Activated CD8-positive, alpha-beta memory T cell treated with anti-CD3 and anti-CD28 coated beads for 24 hours (primary cell): ENCODE data around the gene CTNNBL1.
"Not testable (repeated sequence)": the region's sequence is repeated elsewhere in the genome, so short reads cannot be mapped to it uniquely, and the experiment has no call there.

ENCODE experiments used
- DNase-seq: peaks from one replicate; pipeline ENCODE4 v3.0.0-alpha.2; 2020

CTNNBL1 gene

DNA sequence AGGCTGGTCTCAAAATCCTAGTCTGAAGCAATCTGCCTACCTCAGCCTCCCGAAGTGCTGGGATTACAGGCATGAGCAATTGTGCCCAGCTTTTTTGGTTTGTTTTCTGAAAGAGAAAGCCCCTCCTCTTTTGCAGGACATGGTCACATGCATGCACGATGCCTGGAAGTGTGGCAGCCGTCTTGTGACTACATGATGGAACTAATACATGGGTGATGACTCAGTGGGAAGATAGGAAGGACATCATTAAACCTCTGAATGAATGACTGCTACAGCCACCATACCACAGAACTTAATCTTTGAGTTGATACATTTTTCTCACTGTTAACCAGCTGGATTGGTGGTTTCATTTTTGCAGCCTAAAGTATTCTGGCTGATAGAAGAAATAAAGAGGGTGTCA lies 13.4 kb upstream of the CTNNBL1 start:
- DNase-seq, result no peak

DNA sequence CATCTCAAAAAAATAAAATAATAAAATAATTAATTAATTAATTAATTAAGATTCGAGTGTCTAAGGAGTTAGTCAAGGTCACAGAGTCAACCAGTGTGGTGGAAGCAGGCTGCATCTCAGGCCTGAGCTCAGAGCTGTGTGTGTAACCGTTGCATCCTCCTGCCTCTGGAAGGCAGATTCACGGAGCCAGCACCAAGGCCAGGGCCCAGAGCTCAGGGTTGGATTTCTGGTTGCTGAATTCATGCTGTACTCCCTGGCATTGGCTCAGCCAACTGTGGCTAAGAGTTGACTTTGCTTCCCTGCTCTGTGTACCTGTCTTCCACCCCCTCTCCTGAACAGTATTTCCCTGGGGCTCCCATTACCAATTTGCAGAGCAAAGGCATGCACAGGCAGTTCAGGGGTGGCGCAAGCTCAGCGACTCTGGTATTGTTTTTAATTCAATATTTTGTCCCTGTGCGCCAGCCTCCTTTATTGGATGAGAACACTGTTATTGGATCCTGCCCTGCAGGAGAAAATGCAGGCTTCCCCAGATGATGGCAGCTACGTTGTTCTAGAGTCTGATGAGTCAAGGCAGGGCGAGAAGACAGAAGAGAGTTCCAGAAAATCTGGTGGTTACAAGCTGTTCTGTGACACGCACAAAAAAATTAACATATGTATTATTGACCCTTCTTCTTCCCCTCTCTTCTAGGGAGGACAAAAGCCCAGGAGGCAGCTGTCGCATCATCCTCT lies 12.3 kb upstream of the CTNNBL1 start:
- DNase-seq, result no peak

GRCh38 chr20:37683146-37683545 lies 10.7 kb upstream of the CTNNBL1 start:
- DNase-seq, result not testable (repeated sequence)

- no peak for DNase-seq
These were observed 6.9 kb upstream of the CTNNBL1 start for GRCh38 chr20:37686762-37687477.

- no peak for DNase-seq
These were observed 6.4 kb upstream of the CTNNBL1 start for GRCh38 chr20:37687478-37687805.

- no peak for DNase-seq
These were observed 5.7 kb upstream of the CTNNBL1 start for GRCh38 chr20:37688093-37688492.

- DNase-seq, result no peak
These were observed 3.0 kb upstream of the CTNNBL1 start for GRCh38 chr20:37690626-37691369.

- no peak for DNase-seq
These were observed 1.2 kb upstream of the CTNNBL1 start for GRCh38 chr20:37692459-37693166.

DNA sequence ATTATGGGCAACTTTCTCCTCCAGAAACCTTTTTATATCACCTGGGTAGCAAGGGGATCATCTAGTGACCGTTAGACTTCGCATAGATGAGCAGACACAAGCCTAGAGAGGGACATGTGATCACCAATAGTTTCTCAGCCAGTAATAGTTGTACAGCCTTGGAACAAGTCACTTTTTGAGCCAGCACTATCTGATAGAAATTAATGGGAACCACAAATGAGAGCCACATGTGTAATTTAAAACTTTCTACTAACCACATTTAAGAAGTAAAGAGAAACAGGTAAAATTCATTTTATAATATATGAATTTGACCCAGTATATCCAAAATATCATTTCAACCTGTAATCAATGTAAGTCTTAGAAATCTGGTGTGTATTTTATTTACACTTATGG lies 592 bp upstream of the CTNNBL1 start:
- no peak for DNase-seq

DNA sequence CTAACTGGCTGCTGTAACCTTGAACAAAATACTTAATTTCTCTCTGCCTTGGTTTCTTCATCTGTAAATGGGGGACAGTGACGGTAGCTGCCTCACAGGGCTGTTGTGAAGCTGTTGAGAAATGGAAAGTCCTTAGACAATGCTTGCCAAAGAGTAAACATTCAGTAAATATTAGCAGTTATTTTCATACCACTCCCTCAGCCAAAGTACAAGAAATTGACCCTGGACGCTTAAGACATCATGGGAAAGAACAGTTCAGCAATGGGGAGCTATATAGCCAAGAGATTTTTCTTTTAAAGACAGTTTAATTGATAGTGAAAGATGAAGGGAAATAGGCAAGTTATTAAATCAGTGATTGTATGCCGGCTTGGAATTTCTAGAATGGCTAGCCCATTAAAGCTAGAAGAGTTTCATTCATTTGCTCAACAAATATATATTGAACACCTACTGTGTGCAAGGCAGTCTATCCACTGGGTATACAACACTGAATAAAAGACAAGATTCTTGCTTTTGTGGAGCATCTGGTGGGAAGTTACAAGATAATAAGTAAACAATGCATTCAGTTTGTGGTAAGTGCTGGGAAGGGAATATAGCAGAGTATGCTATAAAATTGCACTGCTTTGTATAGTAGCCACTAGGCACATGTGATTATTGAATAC lies 2.0 kb downstream of the CTNNBL1 start:
- DNase-seq, result no peak

DNA sequence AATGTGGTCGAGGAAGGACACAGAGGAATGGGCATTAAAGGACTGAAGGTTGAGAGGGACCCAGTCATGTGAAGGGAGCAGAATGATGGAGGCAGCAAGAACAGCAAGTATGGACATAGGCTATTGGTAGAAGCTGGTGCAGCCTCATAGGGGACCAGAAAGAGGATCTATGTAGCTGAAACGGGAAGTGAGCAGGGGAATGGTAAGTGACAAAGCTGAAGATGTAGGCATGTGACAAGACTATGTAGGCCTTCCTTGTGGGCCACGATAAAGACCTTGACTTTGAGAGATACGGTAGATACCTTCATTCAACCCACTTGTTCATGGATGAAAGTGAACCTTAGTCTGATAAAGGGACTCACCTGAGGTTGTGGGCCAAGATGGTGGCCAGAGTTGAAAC lies 3.5 kb downstream of the CTNNBL1 start:
- DNase-seq, result no peak

DNA sequence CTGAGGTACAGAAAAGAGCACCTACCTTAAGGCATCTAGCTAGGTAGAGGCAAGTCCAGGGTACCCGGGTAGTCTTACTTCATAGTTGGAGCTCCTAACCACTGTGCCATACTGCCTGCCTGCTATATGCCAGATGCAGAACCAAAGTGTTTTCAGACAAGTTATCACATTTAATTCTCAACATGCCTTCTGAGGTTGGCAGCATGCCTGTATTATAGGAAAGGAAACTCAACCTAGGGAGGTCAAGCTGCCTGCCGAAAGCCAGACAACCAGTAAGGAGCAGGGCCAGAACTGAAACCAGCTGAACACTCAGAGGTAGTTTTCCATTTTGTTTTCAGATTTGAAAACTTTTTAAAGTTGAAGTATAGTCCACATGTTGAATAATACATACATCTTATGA lies 5.4 kb downstream of the CTNNBL1 start:
- no peak for DNase-seq

GRCh38 chr20:37700301-37700700 lies 6.5 kb downstream of the CTNNBL1 start:
- DNase-seq, result no peak

DNA sequence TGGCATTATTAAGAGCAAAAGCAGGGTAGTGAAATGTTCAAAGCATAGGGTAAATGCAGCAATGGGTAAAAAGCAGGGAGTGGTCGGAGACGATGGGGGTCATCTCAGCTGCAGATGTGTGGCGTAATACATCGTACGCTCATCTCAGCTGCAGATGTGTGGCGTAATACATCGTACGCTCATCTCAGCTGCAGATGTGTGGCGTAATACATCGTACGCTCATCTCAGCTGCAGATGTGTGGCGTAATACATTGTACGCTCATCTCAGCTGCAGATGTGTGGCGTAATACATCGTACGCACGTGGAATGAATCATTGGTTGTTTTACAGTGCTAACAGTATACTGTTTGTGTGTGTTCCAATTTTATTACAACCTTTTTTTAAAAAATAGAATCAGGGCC lies 7.8 kb downstream of the CTNNBL1 start:
- not testable (repeated sequence) for DNase-seq

DNA sequence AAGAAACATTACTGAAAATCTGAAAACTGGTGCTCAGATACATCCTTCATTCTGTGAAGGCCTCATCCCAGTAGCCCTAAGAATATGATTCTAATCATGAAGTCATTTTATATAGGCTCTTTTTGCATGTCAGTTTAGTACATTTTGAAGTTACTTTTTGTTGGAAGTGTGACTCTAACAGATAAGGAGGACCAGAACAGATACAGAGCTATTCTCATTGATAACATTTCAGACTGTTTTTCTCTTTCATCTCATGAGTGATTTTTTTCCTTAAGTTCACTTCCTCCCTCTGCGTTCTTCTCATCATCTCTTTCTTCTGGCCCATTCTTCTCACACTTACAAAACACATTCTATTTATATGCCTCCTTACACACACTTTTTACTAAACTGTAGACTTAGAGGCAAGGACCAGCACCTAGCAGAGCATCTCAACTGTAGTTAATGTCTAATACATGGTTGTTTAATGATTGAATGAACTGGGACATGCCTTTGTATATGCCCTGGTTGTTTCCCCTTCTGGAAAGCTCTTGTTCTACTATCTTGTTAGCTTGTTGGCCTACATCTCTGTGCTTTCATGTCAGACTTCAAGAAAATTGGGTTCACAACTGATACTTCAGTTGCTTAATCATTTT lies 8.7 kb downstream of the CTNNBL1 start:
- DNase-seq, result no peak

GRCh38 chr20:37703035-37703845 lies 9.4 kb downstream of the CTNNBL1 start:
- DNase-seq, result no peak

- no peak for DNase-seq
These were observed 11.1 kb downstream of the CTNNBL1 start for GRCh38 chr20:37704955-37705354.

DNA sequence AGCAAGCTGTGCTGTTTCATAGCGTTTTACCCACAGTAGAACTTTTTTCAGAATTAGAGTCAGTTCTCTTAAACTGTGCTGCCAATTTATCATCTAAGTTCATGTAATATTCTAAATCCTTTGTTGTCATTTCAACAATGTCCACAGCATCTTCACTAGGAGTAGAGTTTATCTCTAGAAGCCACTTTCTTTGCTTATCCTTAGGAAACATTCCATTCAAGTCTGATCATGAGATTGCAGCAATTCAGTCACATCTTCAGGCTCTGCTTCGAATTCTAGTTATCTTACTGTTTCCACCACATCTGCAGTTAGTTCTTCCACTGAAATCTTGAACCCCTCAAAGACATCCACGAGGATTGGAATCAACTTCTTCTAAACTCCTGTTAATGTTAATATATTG lies 12.5 kb downstream of the CTNNBL1 start:
- DNase-seq, result no peak

- no peak for DNase-seq
These were observed 17.2 kb downstream of the CTNNBL1 start for GRCh38 chr20:37711001-37711400.

GRCh38 chr20:37711994-37712964 lies 18.4 kb downstream of the CTNNBL1 start:
- no peak for DNase-seq
